B cell (primary cell): ENCODE measurements around the gene CASP14.

ENCODE experiments used
- EZH2 ChIP-seq: IDR thresholded peaks from 2 replicates; pipeline ENCODE4 v1.6.1; 2012; ENCODE audit warnings: borderline replicate concordance, low read depth, mild to moderate bottlenecking, moderate library complexity, low read length; ENCODE audit not compliant: insufficient read depth, poor library complexity, severe bottlenecking
- TF ChIP-seq, protein P1 (sequence below): fragments of 200-600 bp; IDR thresholded peaks from one replicate; pipeline ENCODE4 v1.8.0; 2022; ENCODE audit warnings: antibody characterized with exemption, mild to moderate bottlenecking

DNA sequence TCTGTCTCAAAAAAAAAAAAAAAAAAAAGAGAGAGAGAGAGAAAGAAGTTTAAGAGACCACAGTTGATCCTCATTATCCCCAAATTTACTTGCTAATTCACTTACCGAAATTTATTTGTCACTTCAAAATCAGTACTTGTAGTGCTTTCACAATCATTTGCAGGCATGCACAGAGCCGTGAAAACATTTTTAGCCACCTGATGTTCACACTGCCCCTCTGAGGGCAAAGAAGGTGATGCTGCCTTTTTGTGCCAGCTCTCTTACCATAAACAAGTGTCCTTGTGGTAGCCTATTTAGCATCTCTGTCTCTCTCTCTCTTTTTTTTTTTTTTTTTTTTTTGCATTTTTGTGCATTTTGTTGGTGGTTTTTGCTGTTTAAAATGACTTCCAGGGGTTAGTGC lies 24.1 kb upstream of the CASP14 start:
- TF ChIP-seq EZH2, result no peak
- TF ChIP-seq, protein P1, sequence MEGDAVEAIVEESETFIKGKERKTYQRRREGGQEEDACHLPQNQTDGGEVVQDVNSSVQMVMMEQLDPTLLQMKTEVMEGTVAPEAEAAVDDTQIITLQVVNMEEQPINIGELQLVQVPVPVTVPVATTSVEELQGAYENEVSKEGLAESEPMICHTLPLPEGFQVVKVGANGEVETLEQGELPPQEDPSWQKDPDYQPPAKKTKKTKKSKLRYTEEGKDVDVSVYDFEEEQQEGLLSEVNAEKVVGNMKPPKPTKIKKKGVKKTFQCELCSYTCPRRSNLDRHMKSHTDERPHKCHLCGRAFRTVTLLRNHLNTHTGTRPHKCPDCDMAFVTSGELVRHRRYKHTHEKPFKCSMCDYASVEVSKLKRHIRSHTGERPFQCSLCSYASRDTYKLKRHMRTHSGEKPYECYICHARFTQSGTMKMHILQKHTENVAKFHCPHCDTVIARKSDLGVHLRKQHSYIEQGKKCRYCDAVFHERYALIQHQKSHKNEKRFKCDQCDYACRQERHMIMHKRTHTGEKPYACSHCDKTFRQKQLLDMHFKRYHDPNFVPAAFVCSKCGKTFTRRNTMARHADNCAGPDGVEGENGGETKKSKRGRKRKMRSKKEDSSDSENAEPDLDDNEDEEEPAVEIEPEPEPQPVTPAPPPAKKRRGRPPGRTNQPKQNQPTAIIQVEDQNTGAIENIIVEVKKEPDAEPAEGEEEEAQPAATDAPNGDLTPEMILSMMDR, result no peak
